Measurements from ENCODE around the gene CHDH.

The CHDH gene

DNA sequence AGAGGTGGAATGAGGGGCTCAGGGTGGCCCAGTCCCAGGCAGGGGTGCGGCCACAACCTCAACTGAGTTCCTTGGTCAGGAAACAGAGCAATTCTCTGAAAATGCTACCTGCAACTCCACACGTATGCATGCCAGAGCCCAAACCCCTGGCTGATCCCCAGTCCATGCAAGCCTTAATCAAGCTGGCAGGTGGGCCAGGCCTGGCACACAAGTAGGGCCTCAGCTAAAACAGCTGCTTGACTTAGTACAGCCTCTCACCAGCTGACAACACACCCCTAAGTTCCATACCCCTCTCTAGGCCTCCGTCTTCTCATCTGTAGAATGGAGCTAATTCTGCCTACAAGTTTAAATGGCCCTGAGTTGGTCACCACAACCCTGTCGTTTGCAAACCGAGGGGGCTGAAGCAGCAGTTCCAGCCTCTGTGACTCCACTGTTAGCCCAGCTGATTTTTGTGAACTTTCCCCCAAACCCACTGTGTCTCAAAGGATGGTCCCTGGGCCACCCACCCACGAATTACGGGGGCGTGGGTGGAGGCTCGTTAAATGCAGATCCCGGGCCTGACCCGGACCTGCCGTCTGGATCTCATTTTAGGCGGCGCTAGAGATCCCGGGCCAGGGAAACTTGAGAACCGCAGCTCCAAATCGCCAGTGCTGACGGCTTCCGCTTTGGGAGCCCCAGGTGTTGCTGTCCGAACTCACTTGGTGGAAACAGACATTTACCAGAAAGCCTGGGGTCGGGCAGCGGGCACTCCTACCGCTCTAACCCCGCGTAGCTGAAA, 927 bp downstream of the CHDH start:
- Histone ChIP-seq H3K4me1 (ENCODE audit: control insufficient read depth in 2 of 2, insufficient read depth in 1 of 2, low read depth in 1 of 2, low read length in 2 of 2) (peaks cover 4 to 18% of the 10 kb centered on the region in 2 donors), H3K9me3 (replicated peaks in 1 of 2; ENCODE audit: control insufficient read depth in 2 of 2, insufficient read depth in 1 of 2, low read depth in 1 of 2, low read length in 2 of 2) (peaks cover 2 to 5% of the 10 kb centered on the region in 2 donors), H3K9ac (ENCODE audit: low read depth, low read length, poor library complexity) (peak overlapping the region; percentile 91), H3K4ac (ENCODE audit: low read length) (no peak overlapping the region), H2AFZ (ENCODE audit: low read length) (peak overlapping the region; percentile 100), H3K79me1 (ENCODE audit: low read depth, low read length) (no peaks in the 10 kb centered on the region), H3K23ac (ENCODE audit: low read depth, low read length, poor library complexity) (no peak overlapping the region), H2BK5ac (ENCODE audit: low read length) (no peak overlapping the region), H3K18ac (ENCODE audit: low read length) (peak overlapping the region; percentile 94), H3K27me3 (ENCODE audit: control insufficient read depth in 3 of 3, insufficient read depth in 3 of 3, low read depth in 1 of 3, low read length in 3 of 3) (peaks cover 0 to 9% (median 7%) of the 10 kb centered on the region in 3 experiments), H2BK12ac (ENCODE audit: low read length) (no peak overlapping the region), H2AK5ac (ENCODE audit: low read depth, low read length) (no peak overlapping the region), H3K27ac (replicated peaks; ENCODE audit: low read length) (no peak overlapping the region), H3K14ac (ENCODE audit: low read length) (peak overlapping the region; percentile 2), H3K36me3 (replicated peaks in 1 of 2; ENCODE audit: control insufficient read depth in 2 of 2, insufficient read depth in 2 of 2, low read length in 2 of 2) (no peaks in the 10 kb centered on the region), H4K91ac (ENCODE audit: low read depth, low read length, poor library complexity) (no peak overlapping the region), H2BK15ac (ENCODE audit: low read length) (peak overlapping the region; percentile 61), H4K8ac (ENCODE audit: low read depth, low read length) (no peak overlapping the region), H3K4me2 (ENCODE audit: insufficient read depth, low read length, poor library complexity, severe bottlenecking) (peak overlapping the region; percentile 85), H3K4me3 (ENCODE audit: low read length in 2 of 2) (peak overlapping the region; percentile 74 to 88), H2BK120ac (ENCODE audit: low read depth, low read length) (no peak overlapping the region)
- DNase-seq (ENCODE audit: low spot score), result peak; percentile 41
- no CpG with 5 or more reads among the region's 25 CpGs for WGBS, 2 donors (ENCODE audit: extremely low coverage in 2 of 2, insufficient read length in 2 of 2, insufficient replicate concordance in 1 of 2)

GRCh38 chr3:53844262-53845102, 1.7 kb downstream of the CHDH start:
- Histone ChIP-seq H2BK5ac (ENCODE audit: low read length) (peak overlapping the region; percentile 43), H3K18ac (ENCODE audit: low read length) (no peak overlapping the region), H3K4me1 (ENCODE audit: control insufficient read depth in 2 of 2, insufficient read depth in 1 of 2, low read depth in 1 of 2, low read length in 2 of 2) (peaks cover 4 to 18% of the 10 kb centered on the region in 2 donors), H2BK12ac (ENCODE audit: low read length) (no peak overlapping the region), H3K27ac (replicated peaks; ENCODE audit: low read length) (no peak overlapping the region), H3K27me3 (ENCODE audit: control insufficient read depth in 3 of 3, insufficient read depth in 3 of 3, low read depth in 1 of 3, low read length in 3 of 3) (peaks cover 0 to 9% (median 7%) of the 10 kb centered on the region in 3 experiments), H3K36me3 (replicated peaks in 1 of 2; ENCODE audit: control insufficient read depth in 2 of 2, insufficient read depth in 2 of 2, low read length in 2 of 2) (peaks cover 0 to 3% of the 10 kb centered on the region in 2 donors), H3K4me2 (ENCODE audit: insufficient read depth, low read length, poor library complexity, severe bottlenecking) (no peak overlapping the region), H2BK120ac (ENCODE audit: low read depth, low read length) (no peak overlapping the region), H3K79me1 (ENCODE audit: low read depth, low read length) (no peaks in the 10 kb centered on the region), H2BK15ac (ENCODE audit: low read length) (no peak overlapping the region), H2AK5ac (ENCODE audit: low read depth, low read length) (peak overlapping the region; percentile 48), H3K4me3 (ENCODE audit: low read length in 2 of 2) (no peak overlapping the region), H3K9me3 (replicated peaks in 1 of 2; ENCODE audit: control insufficient read depth in 2 of 2, insufficient read depth in 1 of 2, low read depth in 1 of 2, low read length in 2 of 2) (peaks cover 2 to 5% of the 10 kb centered on the region in 2 donors), H3K14ac (ENCODE audit: low read length) (no peak overlapping the region), H3K9ac (ENCODE audit: low read depth, low read length, poor library complexity) (peak overlapping the region; percentile 22), H4K91ac (ENCODE audit: low read depth, low read length, poor library complexity) (no peak overlapping the region), H3K4ac (ENCODE audit: low read length) (no peak overlapping the region), H4K8ac (ENCODE audit: low read depth, low read length) (no peak overlapping the region), H2AFZ (ENCODE audit: low read length) (no peak overlapping the region), H3K23ac (ENCODE audit: low read depth, low read length, poor library complexity) (no peak overlapping the region)
- no peak for DNase-seq (ENCODE audit: low spot score)
- WGBS, 2 donors (ENCODE audit: extremely low coverage in 2 of 2, insufficient read length in 2 of 2, insufficient replicate concordance in 1 of 2), result no CpG with 5 or more reads among the region's 9 CpGs

GRCh38 chr3:53843195-53844177, 2.7 kb downstream of the CHDH start:
- H2AFZ ChIP-seq (ENCODE audit: low read length), result no peak overlapping the region
- WGBS, 2 donors (ENCODE audit: extremely low coverage in 2 of 2, insufficient read length in 2 of 2, insufficient replicate concordance in 1 of 2), result no CpG with 5 or more reads among the region's 10 CpGs
- no peak overlapping the region for H3K27ac ChIP-seq (replicated peaks; ENCODE audit: low read length)
- peak overlapping the region; percentile 10 for H3K9ac ChIP-seq (ENCODE audit: low read depth, low read length, poor library complexity)
- H3K27me3 ChIP-seq (ENCODE audit: control insufficient read depth in 3 of 3, insufficient read depth in 3 of 3, low read depth in 1 of 3, low read length in 3 of 3), result peaks cover 0 to 9% (median 7%) of the 10 kb centered on the region in 3 experiments
- H3K14ac ChIP-seq (ENCODE audit: low read length), result no peak overlapping the region
- H3K23ac ChIP-seq (ENCODE audit: low read depth, low read length, poor library complexity), result no peak overlapping the region
- H2BK15ac ChIP-seq (ENCODE audit: low read length), result no peak overlapping the region
- DNase-seq (ENCODE audit: low spot score), result no peak
- peaks cover 2 to 5% of the 10 kb centered on the region in 2 donors for H3K9me3 ChIP-seq (replicated peaks in 1 of 2; ENCODE audit: control insufficient read depth in 2 of 2, insufficient read depth in 1 of 2, low read depth in 1 of 2, low read length in 2 of 2)
- peak overlapping the region; percentile 25 for H2BK12ac ChIP-seq (ENCODE audit: low read length)
- H3K4me1 ChIP-seq (ENCODE audit: control insufficient read depth in 2 of 2, insufficient read depth in 1 of 2, low read depth in 1 of 2, low read length in 2 of 2), result peaks cover 4 to 18% of the 10 kb centered on the region in 2 donors
- H2BK5ac ChIP-seq (ENCODE audit: low read length), result peak overlapping the region; percentile 43
- no peak overlapping the region for H3K4me2 ChIP-seq (ENCODE audit: insufficient read depth, low read length, poor library complexity, severe bottlenecking)
- H3K79me1 ChIP-seq (ENCODE audit: low read depth, low read length), result no peaks in the 10 kb centered on the region
- no peak overlapping the region for H4K91ac ChIP-seq (ENCODE audit: low read depth, low read length, poor library complexity)
- H3K4me3 ChIP-seq (ENCODE audit: low read length in 2 of 2), result no peak overlapping the region
- H2BK120ac ChIP-seq (ENCODE audit: low read depth, low read length), result no peak overlapping the region
- peak overlapping the region; percentile 48 for H2AK5ac ChIP-seq (ENCODE audit: low read depth, low read length)
- H4K8ac ChIP-seq (ENCODE audit: low read depth, low read length), result no peak overlapping the region
- peak overlapping the region; percentile 55 for H3K18ac ChIP-seq (ENCODE audit: low read length)
- no peak overlapping the region for H3K4ac ChIP-seq (ENCODE audit: low read length)
- peaks cover 0 to 3% of the 10 kb centered on the region in 2 donors for H3K36me3 ChIP-seq (replicated peaks in 1 of 2; ENCODE audit: control insufficient read depth in 2 of 2, insufficient read depth in 2 of 2, low read length in 2 of 2)
